GM19035 (cell line): ENCODE measurements around the gene ZNF544.
"Not testable (repeated sequence)": the region's sequence is repeated elsewhere in the genome, so short reads cannot be mapped to it uniquely, and the experiment has no call there.

ENCODE experiments used
- ATAC-seq: cut with Tn5 transposase; IDR thresholded peaks from one replicate; pipeline ENCODE4 v1.9.1; 2021; ENCODE audit not compliant: unreplicated experiment

ZNF544 gene

GRCh38 chr19:58304748-58305064, 76.0 kb downstream of the ZNF544 start:
- peak; percentile 16 for ATAC-seq

- peak; percentile 96 for ATAC-seq
Observed at GRCh38 chr19:58305065-58305931, 76.6 kb downstream of the ZNF544 start, which contains the start of gene ERVK3-1. Gene ERVK3-1 (plus strand): TSS chr19:58305377. CDS start chr19:58312169, 6,792 bp downstream.

GRCh38 chr19:58305932-58306323, 77.2 kb downstream of the ZNF544 start:
- ATAC-seq, result no peak

GRCh38 chr19:58307736-58308135, 79.0 kb downstream of the ZNF544 start:
- ATAC-seq, result no peak

GRCh38 chr19:58310685-58311084, 82.0 kb downstream of the ZNF544 start:
- not testable (repeated sequence) for ATAC-seq

GRCh38 chr19:58311345-58311865, 82.7 kb downstream of the ZNF544 start:
- no peak for ATAC-seq
